ENCODE measurements around the gene BCL3. TPM values are rescaled to one million over a fixed set of nuclear protein-coding genes. Genes with fewer than 3 reads are reported as not detected.

The BCL3 gene
- total and polyA plus RNA-seq, 10 of the 15 experiments (the other 5 are each of a cell fraction or from before 2014, with no cell fraction given): 0.55 to 22.7 (median 3.6) TPM

GRCh38 chr19:44723952-44724319 is 24.6 kb upstream of the BCL3 start (continued):
- TF ChIP-seq, protein P1, sequence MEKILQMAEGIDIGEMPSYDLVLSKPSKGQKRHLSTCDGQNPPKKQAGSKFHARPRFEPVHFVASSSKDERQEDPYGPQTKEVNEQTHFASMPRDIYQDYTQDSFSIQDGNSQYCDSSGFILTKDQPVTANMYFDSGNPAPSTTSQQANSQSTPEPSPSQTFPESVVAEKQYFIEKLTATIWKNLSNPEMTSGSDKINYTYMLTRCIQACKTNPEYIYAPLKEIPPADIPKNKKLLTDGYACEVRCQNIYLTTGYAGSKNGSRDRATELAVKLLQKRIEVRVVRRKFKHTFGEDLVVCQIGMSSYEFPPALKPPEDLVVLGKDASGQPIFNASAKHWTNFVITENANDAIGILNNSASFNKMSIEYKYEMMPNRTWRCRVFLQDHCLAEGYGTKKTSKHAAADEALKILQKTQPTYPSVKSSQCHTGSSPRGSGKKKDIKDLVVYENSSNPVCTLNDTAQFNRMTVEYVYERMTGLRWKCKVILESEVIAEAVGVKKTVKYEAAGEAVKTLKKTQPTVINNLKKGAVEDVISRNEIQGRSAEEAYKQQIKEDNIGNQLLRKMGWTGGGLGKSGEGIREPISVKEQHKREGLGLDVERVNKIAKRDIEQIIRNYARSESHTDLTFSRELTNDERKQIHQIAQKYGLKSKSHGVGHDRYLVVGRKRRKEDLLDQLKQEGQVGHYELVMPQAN (conservative IDR thresholded peaks at IDR 0.05): no peak
- TF ChIP-seq, protein P2, sequence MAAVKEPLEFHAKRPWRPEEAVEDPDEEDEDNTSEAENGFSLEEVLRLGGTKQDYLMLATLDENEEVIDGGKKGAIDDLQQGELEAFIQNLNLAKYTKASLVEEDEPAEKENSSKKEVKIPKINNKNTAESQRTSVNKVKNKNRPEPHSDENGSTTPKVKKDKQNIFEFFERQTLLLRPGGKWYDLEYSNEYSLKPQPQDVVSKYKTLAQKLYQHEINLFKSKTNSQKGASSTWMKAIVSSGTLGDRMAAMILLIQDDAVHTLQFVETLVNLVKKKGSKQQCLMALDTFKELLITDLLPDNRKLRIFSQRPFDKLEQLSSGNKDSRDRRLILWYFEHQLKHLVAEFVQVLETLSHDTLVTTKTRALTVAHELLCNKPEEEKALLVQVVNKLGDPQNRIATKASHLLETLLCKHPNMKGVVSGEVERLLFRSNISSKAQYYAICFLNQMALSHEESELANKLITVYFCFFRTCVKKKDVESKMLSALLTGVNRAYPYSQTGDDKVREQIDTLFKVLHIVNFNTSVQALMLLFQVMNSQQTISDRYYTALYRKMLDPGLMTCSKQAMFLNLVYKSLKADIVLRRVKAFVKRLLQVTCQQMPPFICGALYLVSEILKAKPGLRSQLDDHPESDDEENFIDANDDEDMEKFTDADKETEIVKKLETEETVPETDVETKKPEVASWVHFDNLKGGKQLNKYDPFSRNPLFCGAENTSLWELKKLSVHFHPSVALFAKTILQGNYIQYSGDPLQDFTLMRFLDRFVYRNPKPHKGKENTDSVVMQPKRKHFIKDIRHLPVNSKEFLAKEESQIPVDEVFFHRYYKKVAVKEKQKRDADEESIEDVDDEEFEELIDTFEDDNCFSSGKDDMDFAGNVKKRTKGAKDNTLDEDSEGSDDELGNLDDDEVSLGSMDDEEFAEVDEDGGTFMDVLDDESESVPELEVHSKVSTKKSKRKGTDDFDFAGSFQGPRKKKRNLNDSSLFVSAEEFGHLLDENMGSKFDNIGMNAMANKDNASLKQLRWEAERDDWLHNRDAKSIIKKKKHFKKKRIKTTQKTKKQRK (IDR thresholded peaks at IDR 0.05; ENCODE audit: low read depth, low read length): no peak
- TF ChIP-seq, protein P3, sequence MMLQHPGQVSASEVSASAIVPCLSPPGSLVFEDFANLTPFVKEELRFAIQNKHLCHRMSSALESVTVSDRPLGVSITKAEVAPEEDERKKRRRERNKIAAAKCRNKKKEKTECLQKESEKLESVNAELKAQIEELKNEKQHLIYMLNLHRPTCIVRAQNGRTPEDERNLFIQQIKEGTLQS (IDR thresholded peaks at IDR 0.05; ENCODE audit: borderline replicate concordance, extremely low read depth, low read depth, low read length): no peak
- TF ChIP-seq ZNF24 (IDR thresholded peaks at IDR 0.05): peak; percentile 22; the same call in 1 of the 2 replicates
- no peak for TF ChIP-seq TAF1 (IDR thresholded peaks at IDR 0.05; ENCODE audit: borderline replicate concordance, low read depth, low read length)

GRCh38 chr19:44725251-44725650 is 23.3 kb upstream of the BCL3 start:
- CTCF ChIA-PET: interaction anchor here (1.2 to 16.8 kb wide), 11 partner anchors 11 to 119 kb away, joined by 3 to 513 read pairs (median 34); partner anchors contain the start of gene BCL3
- intact Hi-C loops (cut with micrococcal nuclease; ENCODE audit: unreplicated experiment) (no loop called here), in situ Hi-C loops (cut with MboI) (no loop called here)
- Histone ChIP-seq H3K9me3 (replicated peaks; ENCODE audit: control insufficient read depth, insufficient read depth, low read length) (no peaks in the 10 kb centered on the region), H3K9ac (ENCODE audit: control insufficient read depth, insufficient read depth, low read length) (no peak overlapping the region), H3K4me1 (ENCODE audit: control insufficient read depth, insufficient read depth, low read length) (peaks cover 50% of the 10 kb centered on the region), H3K27ac (ENCODE audit: control insufficient read depth, insufficient read depth) (no peak overlapping the region), H3K36me3 (ENCODE audit: control insufficient read depth in 2 of 2, insufficient read depth in 2 of 2, low read length in 1 of 2) (no peaks in the 10 kb centered on the region), H3K4me2 (ENCODE audit: control insufficient read depth, insufficient read depth) (no peak overlapping the region), H3K27me3 (replicated peaks in 1 of 2; ENCODE audit: control insufficient read depth in 2 of 2, insufficient read depth in 2 of 2, low read length in 1 of 2) (no peaks in the 10 kb centered on the region), H4K20me1 (ENCODE audit: control insufficient read depth, insufficient read depth) (no peaks in the 10 kb centered on the region), H3K4me3 (no peak overlapping the region), H3K79me2 (ENCODE audit: control insufficient read depth, insufficient read depth, low read length) (no peaks in the 10 kb centered on the region), H2AFZ (ENCODE audit: control insufficient read depth, low read depth, low read length) (no peak overlapping the region)
- DNase-seq (ENCODE audit: low read depth, low spot score) (no peak), ATAC-seq (no peak), FAIRE-seq (no peak)
- TF ChIP-seq ZNF622 (IDR thresholded peaks at IDR 0.05) (no peak), NR2F1 (conservative IDR thresholded peaks at IDR 0.05) (peak; percentile 74), IKZF1 (conservative IDR thresholded peaks at IDR 0.05) (peak; percentile 50; the same call in 1 of the 2 replicates), ZBTB33 (IDR thresholded peaks at IDR 0.05) (peak; percentile 90)
- TF ChIP-seq, protein P4, sequence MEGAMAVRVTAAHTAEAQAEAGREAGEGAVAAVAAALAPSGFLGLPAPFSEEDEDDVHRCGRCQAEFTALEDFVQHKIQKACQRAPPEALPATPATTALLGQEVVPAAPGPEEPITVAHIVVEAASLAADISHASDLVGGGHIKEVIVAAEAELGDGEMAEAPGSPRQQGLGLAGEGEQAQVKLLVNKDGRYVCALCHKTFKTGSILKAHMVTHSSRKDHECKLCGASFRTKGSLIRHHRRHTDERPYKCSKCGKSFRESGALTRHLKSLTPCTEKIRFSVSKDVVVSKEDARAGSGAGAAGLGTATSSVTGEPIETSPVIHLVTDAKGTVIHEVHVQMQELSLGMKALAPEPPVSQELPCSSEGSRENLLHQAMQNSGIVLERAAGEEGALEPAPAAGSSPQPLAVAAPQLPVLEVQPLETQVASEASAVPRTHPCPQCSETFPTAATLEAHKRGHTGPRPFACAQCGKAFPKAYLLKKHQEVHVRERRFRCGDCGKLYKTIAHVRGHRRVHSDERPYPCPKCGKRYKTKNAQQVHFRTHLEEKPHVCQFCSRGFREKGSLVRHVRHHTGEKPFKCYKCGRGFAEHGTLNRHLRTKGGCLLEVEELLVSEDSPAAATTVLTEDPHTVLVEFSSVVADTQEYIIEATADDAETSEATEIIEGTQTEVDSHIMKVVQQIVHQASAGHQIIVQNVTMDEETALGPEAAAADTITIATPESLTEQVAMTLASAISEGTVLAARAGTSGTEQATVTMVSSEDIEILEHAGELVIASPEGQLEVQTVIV (IDR thresholded peaks at IDR 0.05; ENCODE audit: borderline replicate concordance, partially characterized antibody): no peak
- POLR2A ChIA-PET: interaction anchor here (1.0 to 3.8 kb wide), 7 partner anchors 11 to 45 kb away, joined by 3 to 32 read pairs (median 8); no protein-coding TSS in a partner anchor
- 58% methylated on average over 15 of the region's 18 CpGs for WGBS (ENCODE audit: insufficient coverage, insufficient replicate concordance, low lambda C conversion rate, missing lambda C conversion rate)
- RAD21 ChIA-PET (ENCODE audit: unreplicated experiment): interaction anchor here (1.1 to 7.8 kb wide), 11 partner anchors 11 to 165 kb away, joined by 3 to 302 read pairs (median 42); partner anchors contain the start of genes BCL3, NECTIN2 and TOMM40
- BruUV-seq (replicated peaks): no TSS peak
- SMC1A ChIA-PET (ENCODE audit: uncharacterized antibody, unreplicated experiment): interaction anchor here (1.1 to 8.7 kb wide), 7 partner anchors 7 to 58 kb away, joined by 3 to 328 read pairs (median 43); partner anchors contain the start of gene BCL3
